ENCODE results near the gene CEP104.

Gene CEP104

DNA sequence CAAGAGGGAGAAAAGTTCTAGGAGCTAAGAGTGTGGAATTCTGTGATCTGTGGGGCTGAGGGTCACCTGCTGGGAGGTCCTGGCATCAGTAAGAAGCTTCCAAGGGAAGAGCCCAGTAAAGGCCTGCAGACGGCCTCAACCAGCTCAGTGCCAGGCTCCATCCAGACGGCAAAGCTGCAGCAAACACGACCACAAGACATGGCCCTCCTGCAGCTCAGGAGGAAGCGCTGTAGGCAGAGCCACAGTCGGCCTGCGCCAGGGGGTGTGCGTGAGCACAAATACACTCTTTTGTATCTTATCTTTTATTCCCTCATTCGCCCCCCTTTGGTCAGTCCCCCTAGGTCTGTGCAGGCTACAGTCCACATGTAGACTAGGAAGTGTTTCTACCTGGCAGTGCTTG is 29.7 kb upstream of the CEP104 start:
- TF ChIP-seq, protein P1, sequence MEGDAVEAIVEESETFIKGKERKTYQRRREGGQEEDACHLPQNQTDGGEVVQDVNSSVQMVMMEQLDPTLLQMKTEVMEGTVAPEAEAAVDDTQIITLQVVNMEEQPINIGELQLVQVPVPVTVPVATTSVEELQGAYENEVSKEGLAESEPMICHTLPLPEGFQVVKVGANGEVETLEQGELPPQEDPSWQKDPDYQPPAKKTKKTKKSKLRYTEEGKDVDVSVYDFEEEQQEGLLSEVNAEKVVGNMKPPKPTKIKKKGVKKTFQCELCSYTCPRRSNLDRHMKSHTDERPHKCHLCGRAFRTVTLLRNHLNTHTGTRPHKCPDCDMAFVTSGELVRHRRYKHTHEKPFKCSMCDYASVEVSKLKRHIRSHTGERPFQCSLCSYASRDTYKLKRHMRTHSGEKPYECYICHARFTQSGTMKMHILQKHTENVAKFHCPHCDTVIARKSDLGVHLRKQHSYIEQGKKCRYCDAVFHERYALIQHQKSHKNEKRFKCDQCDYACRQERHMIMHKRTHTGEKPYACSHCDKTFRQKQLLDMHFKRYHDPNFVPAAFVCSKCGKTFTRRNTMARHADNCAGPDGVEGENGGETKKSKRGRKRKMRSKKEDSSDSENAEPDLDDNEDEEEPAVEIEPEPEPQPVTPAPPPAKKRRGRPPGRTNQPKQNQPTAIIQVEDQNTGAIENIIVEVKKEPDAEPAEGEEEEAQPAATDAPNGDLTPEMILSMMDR (IDR thresholded peaks at IDR 0.05; ENCODE audit: low read depth, low read length), result no peak
- no peak for DNase-seq (ENCODE audit: low read depth in 2 of 2)
- H3K4me3 ChIP-seq (replicated peaks in 1 of 2; ENCODE audit: low read depth in 2 of 2, low read length in 2 of 2), result no peak overlapping the region

DNA sequence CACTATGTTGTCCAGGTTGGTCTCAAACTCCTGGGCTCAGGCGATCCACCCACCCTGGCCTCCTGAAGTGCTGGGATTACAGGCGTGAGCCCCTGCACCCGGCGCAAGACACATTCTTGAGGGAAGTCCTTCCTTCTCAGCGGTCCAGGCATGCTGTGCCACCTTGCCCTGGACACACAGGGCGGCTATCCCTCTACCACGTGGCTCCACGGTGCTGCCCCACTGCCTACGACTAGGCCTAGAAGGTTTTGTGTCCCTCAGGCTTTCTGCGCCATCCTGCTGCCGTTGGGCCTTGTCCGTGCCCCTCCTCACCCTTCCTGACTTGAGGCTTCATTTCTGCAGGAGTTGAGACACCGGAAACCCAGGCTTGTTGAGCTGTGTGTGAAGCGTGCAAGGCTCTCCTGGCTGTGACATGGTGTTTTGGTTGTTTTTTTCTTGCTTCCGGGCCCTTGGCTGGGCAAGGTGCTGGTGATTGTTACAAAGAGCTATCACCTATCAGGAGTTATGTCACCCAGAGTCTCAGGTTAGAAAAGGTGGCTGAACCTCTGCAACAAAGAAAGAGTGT is 29.2 kb upstream of the CEP104 start:
- H3K4me3 ChIP-seq (replicated peaks in 1 of 2; ENCODE audit: low read depth in 2 of 2, low read length in 2 of 2), result no peak overlapping the region
- DNase-seq (ENCODE audit: low read depth in 2 of 2), result no peak
- TF ChIP-seq, protein P1 (IDR thresholded peaks at IDR 0.05; ENCODE audit: low read depth, low read length), result no peak

DNA sequence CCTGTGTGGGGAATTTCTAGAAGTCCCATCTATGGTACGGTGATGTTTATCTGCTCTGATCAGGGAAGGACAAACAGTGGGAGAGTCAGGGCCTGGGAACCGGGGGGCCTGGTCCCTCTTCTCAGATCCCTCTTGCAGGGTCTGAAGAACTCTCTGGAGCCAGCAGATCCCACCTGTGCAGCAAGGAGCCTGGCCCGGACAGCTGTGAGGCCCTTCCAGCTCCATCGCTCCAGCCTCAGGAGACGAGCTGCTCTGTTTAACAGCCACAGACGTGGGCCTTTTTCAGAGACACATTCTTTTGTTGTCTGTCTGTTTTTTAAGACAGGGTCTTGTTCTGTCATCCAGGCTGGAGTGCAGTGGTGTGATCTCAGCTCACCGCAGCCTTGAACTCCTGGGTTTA is 28.6 kb upstream of the CEP104 start:
- DNase-seq (ENCODE audit: low read depth in 2 of 2), result no peak
- TF ChIP-seq, protein P1 (IDR thresholded peaks at IDR 0.05; ENCODE audit: low read depth, low read length), result no peak
- no peak overlapping the region for H3K4me3 ChIP-seq (replicated peaks in 1 of 2; ENCODE audit: low read depth in 2 of 2, low read length in 2 of 2)

DNA sequence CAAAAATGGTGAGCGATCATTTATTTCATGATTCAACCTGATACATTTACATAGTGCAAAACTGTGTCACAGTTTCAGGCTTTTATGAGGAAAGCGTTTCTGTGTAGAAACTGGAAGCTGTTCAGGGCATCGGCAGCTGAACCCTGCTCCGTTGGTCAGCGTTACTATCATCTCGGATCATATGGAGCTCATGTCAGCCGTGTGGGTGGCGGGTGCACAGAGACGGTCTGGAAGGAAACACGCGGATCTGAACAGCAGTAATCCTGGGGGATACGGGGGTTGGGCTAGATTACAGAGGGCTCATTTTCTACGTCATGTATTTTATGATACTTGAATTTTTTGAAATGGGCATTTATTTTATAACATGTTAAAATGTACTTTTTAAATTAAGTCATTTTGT is 28.0 kb upstream of the CEP104 start:
- TF ChIP-seq, protein P1 (IDR thresholded peaks at IDR 0.05; ENCODE audit: low read depth, low read length), result no peak
- DNase-seq (ENCODE audit: low read depth in 2 of 2), result no peak
- H3K4me3 ChIP-seq (replicated peaks in 1 of 2; ENCODE audit: low read depth in 2 of 2, low read length in 2 of 2), result no peak overlapping the region

DNA sequence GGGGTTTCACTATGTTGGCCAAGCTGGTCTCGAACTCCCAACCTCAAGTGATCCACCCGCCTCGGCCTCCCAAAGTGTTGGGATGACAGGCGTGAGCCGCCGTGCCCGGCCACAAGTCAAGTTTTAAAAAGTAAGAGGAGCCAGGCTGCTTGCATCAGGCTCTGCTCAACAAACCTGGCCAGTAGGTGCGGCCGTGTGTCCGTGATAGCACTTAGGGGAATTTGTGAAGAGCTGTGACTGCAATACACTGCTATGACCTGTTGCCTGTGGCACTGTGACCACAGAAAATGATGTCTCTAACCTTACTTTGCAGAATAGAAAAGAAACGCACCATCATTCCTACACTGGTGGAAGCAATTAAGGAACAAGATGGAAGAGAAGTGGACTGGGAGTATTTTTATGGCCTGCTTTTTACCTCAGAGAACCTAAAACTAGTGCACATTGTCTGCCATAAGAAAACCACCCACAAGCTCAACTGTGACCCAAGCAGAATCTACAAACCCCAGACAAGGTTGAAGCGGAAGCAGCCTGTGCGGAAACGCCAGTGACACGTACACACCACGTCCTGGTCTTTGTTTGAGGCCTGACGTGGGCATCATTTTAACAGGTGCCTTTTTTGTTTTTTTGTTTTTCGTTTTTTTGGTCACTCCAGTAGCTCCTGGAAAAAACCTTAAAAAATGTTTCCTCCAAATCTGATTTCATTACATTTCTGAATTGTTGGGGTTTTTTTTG is 26.3 kb upstream of the CEP104 start:
- H3K4me3 ChIP-seq (replicated peaks in 1 of 2; ENCODE audit: low read depth in 2 of 2, low read length in 2 of 2), result no peak overlapping the region
- DNase-seq (ENCODE audit: low read depth in 2 of 2), result no peak
- TF ChIP-seq, protein P1 (IDR thresholded peaks at IDR 0.05; ENCODE audit: low read depth, low read length), result no peak

DNA sequence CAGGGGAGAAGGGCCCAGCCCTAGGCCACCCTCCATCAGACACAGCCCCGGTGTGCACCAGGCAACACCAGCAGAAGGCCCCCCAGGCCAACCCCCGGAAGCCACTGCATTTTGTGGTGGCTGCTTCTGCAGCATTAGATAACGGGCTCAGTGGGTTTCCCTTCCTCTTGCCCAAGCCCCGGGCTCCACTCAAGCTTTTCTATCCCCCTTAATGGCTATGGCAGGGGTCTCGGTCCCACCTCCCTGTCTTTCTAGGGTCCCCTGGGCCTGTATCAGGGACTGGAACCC is 24.1 kb upstream of the CEP104 start:
- TF ChIP-seq, protein P1 (IDR thresholded peaks at IDR 0.05; ENCODE audit: low read depth, low read length), result no peak
- H3K4me3 ChIP-seq (replicated peaks in 1 of 2; ENCODE audit: low read depth in 2 of 2, low read length in 2 of 2), result no peak overlapping the region
- no peak for DNase-seq (ENCODE audit: low read depth in 2 of 2)

All from cardiac fibroblast (primary cell).